K562 treated with DMSO at 1 percent for 4 hours (cell line): ENCODE measurements around the gene ABCG5. TPM values are rescaled to one million over a fixed set of nuclear protein-coding genes. Genes with fewer than 3 reads are reported as not detected.

ENCODE experiments used
- total RNA-seq: library from RNA; unstranded; fragments of 300-600 nt; gene quantifications from 2 replicates; pipeline ENCODE4 v1.2.3, GENCODE V29; 2022; ENCODE audit not compliant: insufficient read depth

Gene ABCG5
- total RNA-seq, result not detected in 2 replicates

DNA sequence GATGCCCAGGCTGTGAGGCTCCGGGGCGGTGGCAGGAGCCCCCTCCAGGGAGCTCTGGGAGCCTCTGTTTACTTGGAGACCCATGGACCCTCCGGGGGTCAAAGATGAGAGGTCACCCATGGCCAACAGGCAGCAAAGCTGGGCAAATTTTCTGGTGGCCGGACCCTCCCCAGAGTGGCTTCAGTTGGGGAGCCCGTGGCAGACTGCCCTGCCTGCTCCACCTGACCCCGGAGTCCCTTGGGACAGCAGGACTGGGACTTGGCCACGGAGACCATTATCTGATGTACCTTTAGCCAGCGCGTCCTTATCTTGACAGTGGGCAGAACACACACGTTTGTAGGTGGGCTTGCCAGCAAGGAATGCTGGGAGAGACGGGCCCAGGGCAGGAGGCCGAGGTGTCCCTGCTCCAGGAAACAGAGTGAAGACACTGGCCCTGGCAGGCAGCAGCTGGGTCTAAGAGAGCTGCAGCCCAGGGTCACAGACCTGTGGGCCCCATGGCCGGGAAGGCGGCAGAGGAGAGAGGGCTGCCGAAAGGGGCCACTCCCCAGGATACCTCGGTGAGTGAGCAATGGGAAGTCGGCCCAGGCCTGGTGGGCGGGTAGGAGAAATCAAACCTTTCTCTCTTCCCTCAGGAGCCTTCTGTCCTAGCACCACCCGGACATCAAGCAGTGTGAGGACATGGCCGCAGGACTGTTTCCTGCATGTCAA lies at the start of gene ABCG5, which contains the start of gene ABCG8:
Gene ABCG5, minus strand, starts transcription at position 280 of the 708 bp plus-strand sequence. Its CDS starts 160 bp downstream, at position 120.
Gene ABCG8, plus strand, starts transcription at position 412 of the 708 bp plus-strand sequence. Its CDS starts 83 bp downstream, at position 495.

DNA sequence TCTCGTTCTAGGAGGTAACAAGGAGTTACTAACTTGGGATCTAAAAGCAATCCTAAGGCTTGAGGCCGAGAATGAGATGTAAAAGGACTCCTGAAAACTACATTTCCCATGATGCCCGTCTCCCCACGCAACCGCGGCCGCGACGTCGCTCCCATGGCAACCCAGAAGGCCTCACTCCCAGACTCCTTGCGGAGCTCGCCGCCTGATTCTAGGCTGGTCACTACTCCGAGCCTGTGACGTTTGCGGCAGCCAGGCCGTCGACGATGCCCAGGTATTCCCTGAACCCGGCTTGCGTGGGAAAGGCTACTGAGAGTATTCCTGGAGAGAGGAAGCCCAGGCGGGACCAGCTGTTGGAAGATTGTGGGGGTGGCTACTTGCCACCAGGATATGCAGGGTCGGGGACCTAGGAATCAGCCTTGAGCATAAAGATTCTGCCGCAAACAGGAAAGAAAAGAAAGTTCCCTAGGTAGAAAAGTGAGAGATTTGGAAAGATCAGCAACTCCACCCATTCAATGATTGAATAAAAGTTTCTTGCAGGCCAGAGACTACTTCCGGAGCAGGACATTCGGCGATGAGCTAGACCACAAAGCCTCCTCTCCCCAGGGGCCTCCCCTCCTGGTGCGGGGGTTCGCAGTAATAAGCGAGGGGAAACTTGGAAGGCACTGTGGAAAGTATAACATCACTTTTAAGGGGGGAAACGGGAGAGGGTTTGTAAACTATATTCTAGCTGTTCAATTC lies 64.6 kb downstream of the ABCG5 start, which contains the start of gene DYNC2LI1:
Gene DYNC2LI1, plus strand, starts transcription at position 164 of the 738 bp plus-strand sequence. Its CDS starts 100 bp downstream, at position 264.

Other genes starting within 250 kb of the ABCG5 start
- gene THADA, start 242.8 kb downstream of the ABCG5 start, total RNA-seq, result 9.5 and 9.9 TPM in 2 replicates
- 2.0 and 3.1 TPM in 2 replicates for gene PLEKHH2, start 201.6 kb downstream of the ABCG5 start, total RNA-seq
- gene C1GALT1C1L, start 162.4 kb downstream of the ABCG5 start, total RNA-seq, result 1.1 and 1.4 TPM in 2 replicates
- 11.1 and 12.1 TPM in 2 replicates for gene DYNC2LI1, start 64.8 kb downstream of the ABCG5 start, total RNA-seq
- gene ABCG8, start 132 bp upstream of the ABCG5 start, total RNA-seq, result not detected in 2 replicates
- 49.3 and 58.6 TPM in 2 replicates for gene LRPPRC, start 157.2 kb upstream of the ABCG5 start, total RNA-seq